Stimulated activated CD8-positive, alpha-beta memory T cell treated with anti-CD3 and anti-CD28 coated beads, Interleukin-7, amount 100 ng/mL, for 24 hours (primary cell): ENCODE results near the gene DCTN2.
"Not testable (repeated sequence)": the region's sequence is repeated elsewhere in the genome, so short reads cannot be mapped to it uniquely, and the experiment has no call there.

Source experiments
- DNase-seq: peaks from one replicate; pipeline ENCODE4 v3.0.0-alpha.2; 2020; ENCODE audit warnings: low read depth

DCTN2 gene

DNA sequence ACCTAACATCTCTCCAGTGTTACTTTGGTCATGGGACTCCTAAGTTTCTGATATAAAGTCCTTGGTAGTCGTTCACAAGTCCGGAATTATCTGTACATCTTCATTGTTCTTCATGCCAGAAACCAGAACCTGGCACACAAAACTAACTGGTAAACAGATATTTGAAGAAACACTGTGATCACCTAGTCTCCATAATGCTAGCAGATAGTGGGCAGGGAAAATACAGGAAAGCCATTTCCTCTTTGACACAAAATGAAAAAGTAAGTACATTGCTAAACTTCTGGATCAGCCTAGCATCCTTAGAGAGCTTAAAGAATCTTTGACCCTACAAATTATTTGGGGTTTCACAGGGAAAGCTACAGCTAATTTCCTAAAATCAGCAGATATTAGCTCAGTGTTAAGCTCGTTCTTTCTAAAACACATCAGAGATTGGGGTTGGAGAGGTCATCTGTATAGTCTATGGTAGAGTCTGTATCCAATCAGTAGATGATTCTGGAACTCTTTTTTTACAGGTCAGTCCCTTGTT is 31.5 kb downstream of the DCTN2 start:
- no peak for DNase-seq

DNA sequence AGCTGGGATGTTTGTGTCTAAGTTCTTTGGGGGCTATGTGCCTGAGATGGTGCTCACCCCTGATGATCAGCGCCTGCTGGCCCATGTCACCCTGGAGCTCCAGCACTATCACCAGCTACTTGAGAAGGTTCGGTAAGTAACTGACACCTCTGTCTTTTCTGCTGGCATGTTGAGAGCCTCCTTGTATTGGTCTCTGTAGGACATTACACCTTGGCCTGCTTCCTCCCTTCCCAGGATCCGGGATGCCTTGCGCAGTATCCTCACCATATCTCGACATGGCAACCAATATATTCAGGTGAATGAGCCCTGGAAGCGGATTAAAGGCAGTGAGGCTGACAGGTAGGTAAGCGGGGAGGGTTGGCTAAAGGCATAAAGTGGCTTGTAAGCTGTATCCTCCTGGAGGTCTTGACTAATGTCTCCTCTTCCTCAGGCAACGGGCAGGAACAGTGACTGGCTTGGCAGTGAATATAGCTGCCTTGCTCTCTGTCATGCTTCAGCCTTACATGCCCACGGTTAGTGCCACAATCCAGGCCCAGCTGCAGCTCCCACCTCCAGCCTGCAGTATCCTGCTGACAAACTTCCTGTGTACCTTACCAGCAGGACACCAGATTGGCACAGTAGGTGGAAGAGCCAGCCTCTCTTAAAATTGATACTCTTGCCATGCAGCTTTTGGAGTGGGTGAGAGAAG is 32.1 kb downstream of the DCTN2 start:
- no peak for DNase-seq

DNA sequence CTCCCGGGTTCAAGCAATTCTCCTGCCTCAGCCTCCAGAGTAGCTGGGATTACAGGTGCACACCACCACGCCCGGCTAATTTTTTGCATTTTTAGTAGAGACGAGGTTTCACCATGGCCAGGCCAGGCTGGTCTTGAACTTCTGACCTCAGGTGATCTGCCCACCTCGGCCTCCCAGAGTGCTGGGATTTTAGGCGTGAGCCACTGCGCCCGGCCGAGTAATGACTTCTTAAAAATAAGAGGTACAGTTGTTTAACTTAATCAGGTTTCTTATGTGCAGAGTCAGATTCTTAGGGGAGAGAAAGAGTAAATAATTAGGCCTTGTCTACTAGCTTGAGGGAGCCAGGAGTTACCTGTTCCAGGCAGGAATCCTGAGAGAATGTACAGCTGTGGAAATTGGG is 32.7 kb downstream of the DCTN2 start:
- not testable (repeated sequence) for DNase-seq

DNA sequence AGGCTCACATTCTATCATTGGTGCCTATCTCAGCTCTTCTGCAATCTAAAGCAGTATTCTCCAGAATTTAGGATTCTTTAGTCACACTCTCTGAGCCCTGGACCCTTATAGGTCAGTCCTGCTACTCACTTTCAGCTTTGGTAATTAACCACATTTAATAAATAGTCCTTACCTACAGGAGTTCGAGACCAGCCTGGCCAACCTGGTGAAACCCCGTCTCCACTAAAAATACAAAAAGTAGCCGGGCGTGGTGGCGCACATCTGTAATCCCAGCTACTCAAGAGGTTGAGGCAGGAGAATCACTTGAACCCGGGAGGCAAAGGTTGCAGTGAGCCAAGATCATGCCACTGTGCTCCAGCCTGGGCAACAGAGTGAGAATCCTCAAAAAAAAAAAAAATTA is 33.3 kb downstream of the DCTN2 start:
- not testable (repeated sequence) for DNase-seq

DNA sequence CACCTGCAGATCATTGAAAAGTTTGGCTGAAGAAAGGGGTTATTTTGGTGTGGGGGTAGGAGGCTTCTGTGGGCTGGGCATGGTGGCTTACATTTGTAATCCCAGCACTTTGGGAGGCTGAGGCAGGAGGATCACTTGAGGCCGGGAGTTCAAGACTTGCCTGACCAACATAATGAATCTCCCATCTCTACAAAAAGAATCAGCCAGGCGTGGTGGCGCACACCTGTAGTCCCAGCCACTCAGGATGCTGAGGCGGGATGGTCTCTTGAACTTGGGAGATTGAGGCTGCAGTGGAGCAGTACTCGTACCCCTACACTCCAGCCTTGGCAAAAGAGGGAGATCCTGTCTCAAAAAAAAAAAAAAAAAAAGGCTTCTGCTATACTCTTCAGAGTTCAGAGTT is 33.7 kb downstream of the DCTN2 start:
- no peak for DNase-seq

DNA sequence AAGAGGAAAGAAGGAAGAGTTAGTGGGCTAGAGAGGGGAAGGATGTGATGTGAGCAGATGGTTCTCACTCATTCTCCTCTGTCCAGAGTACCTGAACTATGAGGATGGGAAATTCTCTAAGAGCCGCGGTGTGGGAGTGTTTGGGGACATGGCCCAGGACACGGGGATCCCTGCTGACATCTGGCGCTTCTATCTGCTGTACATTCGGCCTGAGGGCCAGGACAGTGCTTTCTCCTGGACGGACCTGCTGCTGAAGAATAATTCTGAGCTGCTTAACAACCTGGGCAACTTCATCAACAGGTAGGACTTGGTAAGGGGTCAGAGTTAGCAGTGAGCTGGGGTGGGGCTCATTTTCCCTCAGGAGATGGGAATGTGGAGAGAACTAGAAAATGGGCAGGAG is 34.3 kb downstream of the DCTN2 start:
- no peak for DNase-seq

DNA sequence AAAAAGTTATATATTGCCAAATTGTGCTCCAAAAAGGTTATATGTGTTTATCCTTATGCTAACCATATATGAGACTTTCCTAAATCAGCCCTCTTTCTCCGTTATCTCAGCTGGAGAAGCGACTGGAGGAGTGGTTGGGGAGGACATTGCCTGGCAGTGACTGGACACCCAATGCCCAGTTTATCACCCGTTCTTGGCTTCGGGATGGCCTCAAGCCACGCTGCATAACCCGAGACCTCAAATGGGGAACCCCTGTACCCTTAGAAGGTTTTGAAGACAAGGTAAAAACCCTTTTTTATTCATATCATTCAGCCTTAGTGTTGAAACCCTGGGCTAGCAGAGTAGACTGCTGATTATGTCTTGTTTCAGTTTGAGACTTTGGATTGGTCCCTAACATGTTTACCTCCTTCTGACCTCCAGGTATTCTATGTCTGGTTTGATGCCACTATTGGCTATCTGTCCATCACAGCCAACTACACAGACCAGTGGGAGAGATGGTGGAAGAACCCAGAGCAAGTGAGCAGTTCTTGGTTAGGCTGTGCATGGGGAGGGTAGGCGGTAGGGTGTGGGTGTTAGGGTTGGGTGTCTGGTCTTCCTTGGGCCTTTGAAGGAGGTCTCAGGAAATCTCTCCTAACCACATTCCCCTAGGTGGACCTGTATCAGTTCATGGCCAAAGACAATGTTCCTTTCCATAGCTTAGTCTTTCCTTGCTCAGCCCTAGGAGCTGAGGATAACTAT is 35.2 kb downstream of the DCTN2 start:
- no peak for DNase-seq

DNA sequence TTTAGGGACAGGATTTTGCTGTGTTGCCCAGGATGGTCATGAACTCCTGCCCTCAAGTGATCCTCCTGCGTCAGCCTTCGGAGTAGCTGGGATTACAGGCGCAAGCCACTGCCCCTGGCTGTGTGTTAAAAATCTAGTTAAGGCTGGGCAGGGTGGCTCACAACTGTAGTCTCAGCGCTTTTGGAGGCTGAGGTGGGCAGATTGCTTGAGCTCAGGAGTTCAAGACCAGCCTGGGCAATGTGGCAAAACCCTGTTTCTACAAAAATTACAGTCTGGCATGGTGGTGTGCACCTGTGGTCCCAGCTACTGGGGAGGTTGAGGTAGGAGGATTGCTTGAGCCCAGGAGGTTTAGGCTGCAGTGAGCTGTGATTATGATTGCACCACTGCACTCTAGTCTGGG is 35.8 kb downstream of the DCTN2 start:
- DNase-seq, result no peak

DNA sequence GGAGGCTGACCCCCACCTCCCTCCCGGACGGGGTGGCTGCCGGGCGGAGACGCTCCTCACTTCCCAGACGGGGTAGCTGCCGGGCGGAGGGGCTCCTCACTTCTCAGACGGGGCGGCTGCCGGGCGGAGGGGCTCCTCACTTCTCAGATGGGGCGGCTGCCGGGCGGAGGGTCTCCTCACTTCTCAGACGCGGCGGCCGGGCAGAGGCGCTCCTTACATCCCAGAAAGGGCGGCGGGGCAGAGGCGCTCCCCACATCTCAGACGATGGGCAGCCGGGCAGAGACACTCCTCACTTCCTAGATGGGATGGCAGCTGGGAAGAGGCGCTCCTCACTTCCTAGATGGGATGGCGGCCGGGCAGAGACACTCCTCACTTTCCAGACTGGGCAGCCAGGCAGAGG is 39.2 kb downstream of the DCTN2 start:
- not testable (repeated sequence) for DNase-seq

DNA sequence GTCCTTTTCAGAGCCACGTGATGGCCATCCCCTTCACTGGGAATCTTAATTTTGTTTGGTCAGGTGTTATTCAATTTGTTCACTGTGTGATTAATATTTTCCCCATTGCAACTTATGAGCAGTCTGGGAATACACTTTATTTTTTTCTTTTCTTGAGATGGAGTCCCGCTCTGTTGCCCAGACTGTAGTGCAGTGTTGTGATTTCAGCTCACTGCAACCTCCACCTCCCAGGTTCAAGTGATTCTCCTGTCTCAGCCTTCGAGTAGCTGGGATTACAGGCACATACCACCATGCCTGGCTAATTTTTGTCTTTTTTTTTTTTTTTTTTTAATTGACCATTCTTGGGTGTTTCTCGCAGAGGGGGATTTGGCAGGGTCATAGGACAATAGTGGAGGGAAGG is 40.5 kb downstream of the DCTN2 start:
- DNase-seq, result not testable (repeated sequence)

DNA sequence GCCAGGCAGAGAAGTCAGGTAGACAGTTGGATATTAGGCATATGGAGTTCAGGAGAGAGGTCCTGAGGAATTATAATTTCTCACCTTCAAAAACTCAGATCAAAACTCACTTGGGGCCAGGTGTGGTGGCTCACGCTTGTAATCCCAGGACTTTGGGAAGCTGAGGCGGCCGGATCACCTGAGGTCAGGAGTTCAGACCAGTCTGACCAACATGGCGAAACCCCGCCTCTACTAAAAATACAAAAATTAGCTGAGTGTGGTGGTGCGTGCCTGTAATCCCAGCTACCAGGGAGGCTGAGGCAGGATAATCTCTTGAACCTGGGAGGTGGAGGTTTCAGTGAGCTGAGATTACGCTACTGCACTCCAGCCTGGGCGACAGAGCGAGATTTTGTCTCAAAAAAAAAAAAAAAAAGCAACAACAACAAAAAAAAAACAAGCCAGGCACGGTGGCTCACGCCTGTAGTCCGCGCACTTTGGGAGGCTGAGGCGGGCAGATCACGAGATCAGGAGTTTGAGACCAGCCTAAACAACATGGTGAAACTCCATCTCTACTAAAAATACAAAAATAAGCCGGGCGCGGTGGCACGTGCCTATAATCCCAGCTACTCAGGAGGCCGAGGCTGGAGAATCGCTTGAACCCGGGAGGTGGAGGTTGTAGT is 44.6 kb downstream of the DCTN2 start:
- not testable (repeated sequence) for DNase-seq

DNA sequence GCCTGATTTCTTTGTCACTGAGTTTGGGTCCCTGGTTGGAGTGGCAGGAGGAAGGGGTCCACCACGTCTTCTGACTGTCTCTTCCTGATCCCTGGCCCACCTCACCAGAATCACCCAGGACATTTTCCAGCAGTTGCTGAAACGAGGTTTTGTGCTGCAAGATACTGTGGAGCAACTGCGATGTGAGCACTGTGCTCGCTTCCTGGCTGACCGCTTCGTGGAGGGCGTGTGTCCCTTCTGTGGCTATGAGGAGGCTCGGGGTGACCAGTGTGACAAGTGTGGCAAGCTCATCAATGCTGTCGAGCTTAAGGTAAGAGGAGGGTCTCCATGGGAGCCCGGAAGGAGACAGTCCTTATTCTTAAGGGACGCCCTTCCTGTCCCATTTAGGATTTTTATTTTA is 46.8 kb downstream of the DCTN2 start:
- DNase-seq, result no peak

DNA sequence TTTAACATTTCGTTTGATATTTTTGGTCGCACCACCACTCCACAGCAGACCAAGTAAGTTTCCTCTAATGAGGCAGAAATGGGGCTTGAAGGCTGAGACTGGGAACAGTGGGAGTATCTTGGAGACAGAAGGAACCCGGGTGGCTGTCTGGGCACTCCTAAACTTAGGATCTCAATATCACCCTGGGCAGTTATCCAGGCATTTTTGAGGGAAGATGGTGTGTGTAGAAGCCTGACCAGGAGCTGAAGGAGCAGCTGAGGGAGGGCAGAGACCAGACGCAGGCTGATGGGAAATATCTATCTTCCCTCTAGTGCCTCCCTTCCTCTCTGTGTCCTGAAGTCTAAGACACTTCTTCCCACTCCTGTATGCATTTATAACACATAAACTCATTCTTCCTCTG is 48.4 kb downstream of the DCTN2 start:
- no peak for DNase-seq

DNA sequence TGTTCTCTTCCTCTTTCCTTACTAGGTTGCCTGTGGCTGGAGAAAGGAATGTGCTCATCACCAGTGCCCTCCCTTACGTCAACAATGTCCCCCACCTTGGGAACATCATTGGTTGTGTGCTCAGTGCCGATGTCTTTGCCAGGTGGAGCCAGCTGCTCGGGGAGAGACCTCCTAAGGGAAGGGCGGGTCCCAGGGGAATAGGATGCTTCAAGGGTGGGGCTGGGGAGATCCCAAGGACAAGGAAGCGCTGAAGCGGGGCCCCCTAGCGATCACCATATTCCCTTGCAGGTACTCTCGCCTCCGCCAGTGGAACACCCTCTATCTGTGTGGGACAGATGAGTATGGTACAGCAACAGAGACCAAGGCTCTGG is 48.9 kb downstream of the DCTN2 start:
- no peak for DNase-seq

DNA sequence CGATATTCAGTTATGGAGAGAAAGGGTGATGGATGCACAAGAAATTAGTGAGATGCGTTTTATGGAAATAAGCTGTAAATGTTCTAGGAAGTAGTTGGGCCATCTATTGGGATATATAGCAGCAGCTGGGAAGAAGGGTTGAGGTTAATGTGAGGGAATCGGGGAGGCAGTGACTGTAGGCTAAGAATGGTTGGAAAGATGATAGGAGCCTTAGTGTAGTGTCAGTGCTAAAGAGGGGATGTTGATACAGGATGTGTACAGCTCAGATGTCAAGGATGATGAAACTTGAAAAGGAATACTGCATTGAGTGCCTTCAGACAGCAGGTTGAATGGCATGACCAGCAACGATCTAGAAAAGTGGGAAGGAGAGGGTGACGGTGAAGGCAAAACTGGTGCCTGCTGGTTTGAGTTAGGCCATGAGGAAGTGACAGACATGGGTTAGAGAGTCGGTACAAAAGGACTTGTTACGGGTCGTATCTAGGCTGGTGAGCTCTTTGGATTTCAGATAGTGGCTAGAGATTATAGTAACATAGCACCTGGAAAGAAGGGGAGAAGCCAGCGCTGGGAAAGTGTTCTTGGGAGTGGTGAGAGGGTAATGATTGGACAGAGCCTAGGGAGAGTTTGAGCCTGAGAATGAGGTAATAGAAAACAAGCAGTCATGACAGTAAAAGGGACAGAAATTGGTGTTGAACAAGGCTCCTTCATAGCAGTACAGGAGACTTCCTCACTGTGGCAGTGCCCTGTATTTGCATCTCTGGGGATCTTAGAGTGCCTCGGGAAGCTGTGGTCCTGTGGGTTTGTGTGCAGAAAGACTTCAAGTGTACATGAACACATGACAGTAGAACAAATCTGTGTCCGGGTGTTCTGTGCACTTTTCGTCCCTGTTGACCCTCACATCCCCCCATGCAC is 49.5 kb downstream of the DCTN2 start:
- no peak for DNase-seq

DNA sequence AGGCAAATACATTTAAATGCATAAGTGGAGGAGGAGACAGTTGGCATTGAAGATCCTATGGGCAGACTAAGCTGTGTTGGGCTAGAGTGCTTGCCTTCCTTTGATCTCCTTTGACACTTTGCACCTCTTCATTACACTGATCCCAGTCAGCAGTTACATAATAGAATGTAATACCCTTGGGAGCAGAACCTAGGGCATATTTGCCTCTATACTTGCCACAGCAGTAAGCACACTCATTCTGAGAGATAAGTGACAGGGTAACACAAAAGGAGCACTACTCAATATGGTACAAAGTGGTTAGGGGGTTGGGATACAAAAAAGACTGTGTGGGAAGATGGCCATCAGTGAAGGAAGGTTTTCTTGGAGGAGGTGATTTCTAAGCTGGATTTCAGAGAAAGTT is 50.2 kb downstream of the DCTN2 start:
- DNase-seq, result no peak

DNA sequence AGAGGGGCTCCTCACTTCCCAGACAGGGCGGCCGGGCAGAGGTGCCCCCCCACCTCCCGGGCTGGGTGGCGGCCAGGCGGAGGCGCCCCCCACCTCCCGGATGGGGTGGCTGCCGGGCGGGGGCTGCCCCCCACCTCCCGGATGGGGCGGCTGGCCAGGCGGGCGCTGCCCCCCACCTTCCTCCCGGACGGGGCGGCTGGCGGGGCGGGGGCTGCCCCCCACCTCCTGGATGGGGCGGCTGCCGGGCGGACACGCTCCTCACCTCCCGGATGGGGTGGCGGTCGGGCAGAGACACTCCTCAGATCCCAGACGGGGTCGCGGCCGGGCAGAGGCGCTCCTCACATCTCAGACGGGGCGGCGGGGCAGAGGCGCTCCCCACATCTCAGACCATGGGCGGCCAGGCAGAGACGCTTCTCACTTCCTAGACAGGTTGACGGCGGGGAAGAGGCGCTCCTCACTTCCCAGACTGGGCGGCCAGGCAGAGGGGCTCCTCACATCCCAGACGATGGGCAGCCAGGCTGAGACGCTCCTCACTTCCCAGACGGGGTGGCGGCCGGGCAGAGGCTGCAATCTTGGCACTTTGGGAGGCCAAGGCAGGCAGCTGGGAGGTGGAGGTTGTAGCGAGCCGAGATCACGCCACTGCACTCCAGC is 51.8 kb downstream of the DCTN2 start:
- not testable (repeated sequence) for DNase-seq

DNA sequence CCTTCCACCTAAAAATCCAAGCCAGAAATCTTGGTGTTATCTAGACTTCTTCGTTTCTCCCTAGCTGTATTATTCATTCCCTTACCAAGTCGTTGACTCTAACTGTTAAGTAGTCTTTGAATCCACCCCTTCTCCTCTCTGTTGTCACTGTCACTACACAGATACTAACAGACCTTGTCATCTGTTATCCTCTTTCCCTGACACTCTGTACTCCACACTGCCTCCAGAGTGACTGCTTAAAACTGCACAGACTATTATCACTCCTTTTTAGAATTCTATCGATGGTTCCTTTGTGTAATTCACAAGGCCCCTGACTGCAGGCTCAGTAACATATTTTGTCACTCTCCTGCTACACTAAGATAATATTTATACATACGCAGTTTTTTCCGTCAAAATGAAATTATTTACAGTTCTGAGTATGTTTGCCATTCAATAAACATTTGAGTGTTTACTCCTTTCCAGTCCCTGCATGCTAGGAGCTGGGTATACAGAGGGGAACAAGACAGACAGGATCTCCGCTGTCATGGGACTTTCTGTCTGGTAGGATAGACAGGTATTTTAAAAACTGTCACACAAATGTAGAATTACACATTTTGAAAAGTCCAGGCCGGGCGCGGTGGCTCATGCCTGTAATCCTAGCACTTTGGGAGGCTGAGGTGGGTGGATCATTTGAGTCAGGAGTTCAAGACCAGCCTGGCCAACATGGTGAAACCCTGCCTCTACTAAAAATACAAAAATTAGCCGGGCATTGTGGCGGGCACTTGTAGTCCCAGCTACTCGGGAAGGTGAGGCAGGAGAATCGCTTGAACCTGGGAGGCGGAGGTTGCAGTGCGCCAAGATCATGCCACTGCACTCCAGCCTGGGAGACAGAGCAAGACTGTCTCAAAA is 55.4 kb downstream of the DCTN2 start:
- no peak for DNase-seq

DNA sequence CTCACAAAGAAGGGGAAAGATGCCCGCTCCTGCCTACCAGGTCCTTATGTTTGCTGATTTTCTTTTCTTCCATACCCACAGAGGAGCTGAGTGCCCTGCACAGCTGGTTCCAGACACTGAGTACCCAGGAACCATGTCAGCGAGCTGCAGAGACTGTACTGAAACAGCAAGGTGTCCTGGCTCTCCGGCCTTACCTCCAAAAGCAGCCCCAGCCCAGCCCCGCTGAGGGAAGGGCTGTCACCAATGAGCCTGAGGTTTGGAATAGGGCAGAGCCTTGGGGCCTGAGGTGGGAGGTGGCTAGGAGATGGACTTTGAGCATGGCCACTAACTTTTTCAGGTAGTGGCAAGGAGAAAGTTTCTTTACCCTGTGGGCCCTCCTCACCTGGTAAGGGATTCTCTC is 56.9 kb downstream of the DCTN2 start:
- DNase-seq, result no peak

DNA sequence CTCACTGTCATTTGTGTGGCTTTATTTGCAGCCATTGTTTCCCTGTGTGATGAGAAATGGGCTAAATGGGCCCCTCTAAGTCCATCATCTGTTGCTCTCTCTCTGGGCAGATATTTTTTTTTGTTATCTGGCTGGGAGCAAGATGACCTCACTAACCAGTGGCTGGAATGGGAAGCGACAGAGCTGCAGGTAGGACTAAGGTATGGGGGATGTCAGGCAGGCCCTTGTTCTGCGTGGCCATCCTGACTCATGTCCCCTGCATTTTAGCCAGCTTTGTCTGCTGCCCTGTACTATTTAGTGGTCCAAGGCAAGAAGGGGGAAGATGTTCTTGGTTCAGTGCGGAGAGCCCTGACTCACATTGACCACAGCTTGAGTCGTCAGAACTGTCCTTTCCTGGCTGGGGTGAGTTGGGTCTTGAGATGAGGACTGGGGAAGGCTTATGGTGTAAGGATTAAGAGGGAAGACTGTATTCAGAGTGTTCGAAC is 57.8 kb downstream of the DCTN2 start:
- no peak for DNase-seq
